HAP-1 (cell line): ENCODE data around the gene NF1.

Experiments used
- DNase-seq, 2 experiments: peaks; one replicate each; pipeline ENCODE4 v3.0.0-alpha.2; 2016 to 2020; ENCODE audit warnings: low spot score in 2 of 2
- H3K27me3 ChIP-seq: fragments of 250-450 bp; sonication (Bioruptor Pico); 2 replicates; pipeline ENCODE4 v1.5.1; 2020; ENCODE audit warnings: low read depth, mild to moderate bottlenecking, moderate library complexity
- H3K36me3 ChIP-seq: fragments of 250-450 bp; sonication (Bioruptor Pico); replicated peaks from 2 replicates; pipeline ENCODE4 v1.5.1; 2020; ENCODE audit warnings: mild to moderate bottlenecking
- H3K4me1 ChIP-seq: fragments of 250-450 bp; sonication (Bioruptor Pico); 2 replicates; pipeline ENCODE4 v1.5.1; 2020; ENCODE audit warnings: mild to moderate bottlenecking
- H3K4me3 ChIP-seq: fragments of 250-450 bp; sonication (Bioruptor Pico); 2 replicates; pipeline ENCODE4 v1.5.1; 2020; ENCODE audit warnings: mild to moderate bottlenecking, moderate library complexity
- H3K9me3 ChIP-seq: fragments of 250-450 bp; sonication (Bioruptor Pico); 2 replicates; pipeline ENCODE4 v1.5.1; 2020; ENCODE audit warnings: mild to moderate bottlenecking, moderate library complexity
- in situ Hi-C: fragments of 300-500 bp; cut with MboI; formaldehyde crosslinking; loops from 3 replicates; pipeline ENCODE4 v1.14.3; 2020; ENCODE audit warnings: low sequenced_read_pairs, inconsistent platforms, mixed read lengths

Gene NF1

GRCh38 chr17:31130286-31131224 lies 35.8 kb downstream of the NF1 start:
- Histone ChIP-seq H3K9me3 (no peaks in the 10 kb centered on the region), H3K4me3 (no peak overlapping the region), H3K36me3 (no peaks in the 10 kb centered on the region), H3K27me3 (no peaks in the 10 kb centered on the region), H3K4me1 (no peaks in the 10 kb centered on the region)
- in situ Hi-C loops = no loop called here
- DNase-seq = no peak

GRCh38 chr17:31131299-31131698 lies 36.5 kb downstream of the NF1 start:
- Histone ChIP-seq H3K4me3 (no peak overlapping the region), H3K27me3 (no peaks in the 10 kb centered on the region), H3K4me1 (no peaks in the 10 kb centered on the region), H3K36me3 (no peaks in the 10 kb centered on the region), H3K9me3 (no peaks in the 10 kb centered on the region)
- in situ Hi-C loops = no loop called here
- no peak for DNase-seq

GRCh38 chr17:31132977-31133376 lies 38.2 kb downstream of the NF1 start:
- no peaks in the 10 kb centered on the region for H3K36me3 ChIP-seq
- in situ Hi-C loops = no loop called here

GRCh38 chr17:31134576-31134975 lies 39.8 kb downstream of the NF1 start:
- no peak for DNase-seq
- H3K4me1 ChIP-seq = no peaks in the 10 kb centered on the region
- no peaks in the 10 kb centered on the region for H3K36me3 ChIP-seq
- no peak overlapping the region for H3K4me3 ChIP-seq
- in situ Hi-C loops = no loop called here
- H3K9me3 ChIP-seq = no peaks in the 10 kb centered on the region
- no peaks in the 10 kb centered on the region for H3K27me3 ChIP-seq

More at GRCh38 chr17:31132977-31133376, 38.2 kb downstream of the NF1 start:
- no peaks in the 10 kb centered on the region for H3K27me3 ChIP-seq
- no peaks in the 10 kb centered on the region for H3K9me3 ChIP-seq
- DNase-seq = no peak
- H3K4me3 ChIP-seq = no peak overlapping the region
- H3K4me1 ChIP-seq = no peaks in the 10 kb centered on the region

- in situ Hi-C loops = no loop called here
- no peaks in the 10 kb centered on the region for H3K36me3 ChIP-seq
- H3K4me3 ChIP-seq = no peak overlapping the region
- H3K4me1 ChIP-seq = peaks cover under 1% of the 10 kb centered on the region; the same call in 1 of the 2 replicates
- no peaks in the 10 kb centered on the region for H3K9me3 ChIP-seq
- H3K27me3 ChIP-seq = no peaks in the 10 kb centered on the region
- DNase-seq = no peak
These were observed 41.5 kb downstream of the NF1 start for GRCh38 chr17:31136319-31136718.

- in situ Hi-C loops = no loop called here
- no peak for DNase-seq
- Histone ChIP-seq H3K27me3 (no peaks in the 10 kb centered on the region), H3K4me3 (no peak overlapping the region), H3K9me3 (no peaks in the 10 kb centered on the region), H3K4me1 (peaks cover 16% of the 10 kb centered on the region), H3K36me3 (no peaks in the 10 kb centered on the region)
These were observed 45.3 kb downstream of the NF1 start for GRCh38 chr17:31140111-31140510.

GRCh38 chr17:31144428-31144827 lies 49.7 kb downstream of the NF1 start:
- no peak overlapping the region for H3K4me3 ChIP-seq
- H3K9me3 ChIP-seq = no peaks in the 10 kb centered on the region
- in situ Hi-C loops = no loop called here
- peak in 1 of 2 experiments; percentile 32 for DNase-seq
- H3K4me1 ChIP-seq = peaks cover 25% of the 10 kb centered on the region
- no peaks in the 10 kb centered on the region for H3K27me3 ChIP-seq
- no peaks in the 10 kb centered on the region; the same call in 1 of the 2 replicates for H3K36me3 ChIP-seq

- Histone ChIP-seq H3K9me3 (no peaks in the 10 kb centered on the region), H3K4me3 (no peak overlapping the region), H3K4me1 (peaks cover 25% of the 10 kb centered on the region), H3K27me3 (no peaks in the 10 kb centered on the region), H3K36me3 (no peaks in the 10 kb centered on the region; the same call in 1 of the 2 replicates)
- in situ Hi-C loops = no loop called here
- no peak for DNase-seq
These were observed 50.1 kb downstream of the NF1 start for GRCh38 chr17:31144836-31145235.

- no peaks in the 10 kb centered on the region for H3K27me3 ChIP-seq
- in situ Hi-C loops = no loop called here
- peaks cover 16% of the 10 kb centered on the region for H3K4me1 ChIP-seq
- peak in 1 of 2 experiments; percentile 28 for DNase-seq
- no peaks in the 10 kb centered on the region; the same call in 1 of the 2 replicates for H3K36me3 ChIP-seq
- H3K4me3 ChIP-seq = no peak overlapping the region
- no peaks in the 10 kb centered on the region for H3K9me3 ChIP-seq
These were observed 52.9 kb downstream of the NF1 start for GRCh38 chr17:31147507-31148202.

- Histone ChIP-seq H3K4me1 (peaks cover 20% of the 10 kb centered on the region), H3K36me3 (no peaks in the 10 kb centered on the region; the same call in 1 of the 2 replicates), H3K27me3 (no peaks in the 10 kb centered on the region), H3K9me3 (no peaks in the 10 kb centered on the region), H3K4me3 (no peak overlapping the region)
- in situ Hi-C loops = no loop called here
- no peak for DNase-seq
These were observed 53.4 kb downstream of the NF1 start for GRCh38 chr17:31148205-31148604.

GRCh38 chr17:31152271-31152670 lies 57.5 kb downstream of the NF1 start:
- peaks cover 21% of the 10 kb centered on the region for H3K4me1 ChIP-seq
- no peak for DNase-seq
- in situ Hi-C loops = no loop called here

GRCh38 chr17:31155208-31155810 lies 60.5 kb downstream of the NF1 start:
- in situ Hi-C loops = no loop called here
- no peak for DNase-seq
- H3K4me1 ChIP-seq = peaks cover 24% of the 10 kb centered on the region
- no peaks in the 10 kb centered on the region for H3K9me3 ChIP-seq
- peaks cover 2% of the 10 kb centered on the region; the same call in 1 of the 2 replicates for H3K36me3 ChIP-seq
- H3K27me3 ChIP-seq = no peaks in the 10 kb centered on the region
- no peak overlapping the region for H3K4me3 ChIP-seq

More at GRCh38 chr17:31152271-31152670, 57.5 kb downstream of the NF1 start:
- Histone ChIP-seq H3K36me3 (peaks cover 1% of the 10 kb centered on the region; the same call in 1 of the 2 replicates), H3K4me3 (no peak overlapping the region), H3K9me3 (no peaks in the 10 kb centered on the region), H3K27me3 (no peaks in the 10 kb centered on the region)

GRCh38 chr17:31156326-31156725 lies 61.5 kb downstream of the NF1 start:
- no peak overlapping the region for H3K4me3 ChIP-seq
- peaks cover 2% of the 10 kb centered on the region; the same call in 1 of the 2 replicates for H3K36me3 ChIP-seq
- H3K27me3 ChIP-seq = no peaks in the 10 kb centered on the region
- in situ Hi-C loops = no loop called here
- peaks cover 34% of the 10 kb centered on the region for H3K4me1 ChIP-seq
- no peaks in the 10 kb centered on the region for H3K9me3 ChIP-seq
- no peak for DNase-seq
